NCI-H2171 treated with DMSO at 0.1 percent for 48 hours (cell line): ENCODE measurements around the gene CXCL9.
"Not testable (repeated sequence)": the region's sequence is repeated elsewhere in the genome, so short reads cannot be mapped to it uniquely, and the experiment has no call there.

Experiments used
- DNase-seq: peaks from one replicate; lab custom pipeline; 2025; lab: John Stamatoyannopoulos, UW

CXCL9 gene

GRCh38 chr4:76011700-76012387 is 4.5 kb upstream of the CXCL9 start:
- DNase-seq = no peak

DNA sequence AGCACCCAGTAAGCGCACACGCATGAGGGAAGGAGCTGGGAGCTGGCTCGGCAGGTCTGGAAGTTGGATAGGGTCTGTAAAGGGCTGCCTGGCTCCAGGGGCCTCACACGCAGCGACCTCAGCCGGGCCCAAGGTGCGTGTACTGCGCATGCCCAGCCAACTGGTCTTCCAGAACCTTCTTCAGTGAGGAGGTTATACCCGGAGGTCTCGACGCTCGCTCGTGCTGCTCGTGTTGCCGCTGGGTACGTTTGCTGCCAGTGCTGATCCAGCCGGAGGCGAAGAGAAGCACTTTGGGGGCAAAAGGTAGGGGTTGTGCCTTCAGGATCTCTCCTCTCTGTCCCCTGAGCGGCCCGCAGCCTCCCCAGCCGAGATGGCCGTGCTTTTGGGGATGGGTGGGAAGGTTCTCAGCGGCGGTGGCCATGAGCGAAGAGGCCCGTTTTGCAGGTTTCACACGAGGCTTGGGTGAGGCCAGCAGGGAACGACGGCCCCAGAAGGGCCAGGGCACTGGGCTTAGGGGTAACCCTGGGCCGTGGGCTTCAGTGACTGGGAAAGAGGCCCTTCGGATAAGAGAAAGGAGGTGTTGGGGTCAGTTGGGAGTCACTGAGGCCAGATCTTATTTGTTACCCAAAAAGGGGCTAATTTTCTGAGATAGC is 3.8 kb upstream of the CXCL9 start:
- no peak for DNase-seq

DNA sequence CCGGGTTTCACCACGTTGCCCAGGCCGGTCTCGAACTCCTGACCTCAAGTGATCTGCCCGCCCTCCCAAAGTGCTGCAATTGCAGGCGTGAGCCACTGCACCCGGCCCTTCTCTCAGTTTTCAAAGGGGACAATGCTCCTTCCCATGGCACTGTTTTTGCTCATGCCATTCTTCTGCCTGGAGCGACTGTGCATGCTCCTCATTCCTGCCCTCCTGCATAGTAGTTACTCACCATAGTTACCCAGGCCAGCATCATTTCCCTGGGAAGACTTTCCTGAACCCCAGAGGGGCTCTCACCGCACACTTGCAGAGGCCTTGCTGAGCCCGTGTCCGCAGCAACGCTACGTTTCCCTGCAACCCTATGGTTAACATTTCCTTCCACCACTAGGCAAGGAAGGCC is 3.3 kb upstream of the CXCL9 start:
- DNase-seq = no peak

DNA sequence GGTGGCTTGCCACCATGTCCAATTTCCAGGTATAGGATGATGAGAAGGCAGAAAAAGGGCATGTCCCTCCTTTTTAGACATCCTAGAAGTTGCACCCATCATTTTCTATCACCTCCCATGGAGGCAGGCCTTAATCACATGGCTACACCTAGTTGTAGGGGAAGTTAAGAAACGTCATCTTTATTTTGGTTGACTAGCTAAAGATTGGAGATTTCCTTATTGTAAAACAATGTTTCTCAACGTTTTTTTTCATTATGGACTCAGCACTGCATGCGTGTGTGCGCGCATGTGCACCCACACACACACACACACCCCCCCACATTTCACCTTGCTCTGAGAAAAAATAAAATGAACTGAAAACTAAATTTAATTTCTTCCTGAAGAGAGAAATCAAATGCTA is 2.0 kb upstream of the CXCL9 start:
- DNase-seq = no peak

DNA sequence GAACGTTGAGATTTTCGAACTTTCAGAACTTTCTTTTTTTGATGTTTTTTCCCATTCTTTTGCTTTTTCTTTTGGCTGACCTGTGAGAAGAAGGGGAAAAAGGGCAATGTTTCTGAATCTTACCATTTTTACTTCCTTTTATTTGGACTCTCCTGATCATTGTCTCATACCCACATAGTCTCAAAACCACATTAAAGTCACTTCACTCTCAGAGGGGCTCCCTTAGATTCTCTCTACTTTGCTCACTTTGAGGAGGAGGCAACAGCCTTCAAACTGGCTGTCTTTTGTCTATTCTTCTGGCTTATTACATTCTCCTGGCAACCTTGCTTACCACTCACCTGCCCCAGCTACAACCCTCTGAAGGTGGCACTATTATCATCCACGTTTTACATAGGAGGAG is 3.7 kb downstream of the CXCL9 start:
- no peak for DNase-seq

- no peak for DNase-seq
These were observed 4.3 kb downstream of the CXCL9 start for GRCh38 chr4:76003035-76003434.

- no peak for DNase-seq
These were observed 5.1 kb downstream of the CXCL9 start for GRCh38 chr4:76002176-76002575.

DNA sequence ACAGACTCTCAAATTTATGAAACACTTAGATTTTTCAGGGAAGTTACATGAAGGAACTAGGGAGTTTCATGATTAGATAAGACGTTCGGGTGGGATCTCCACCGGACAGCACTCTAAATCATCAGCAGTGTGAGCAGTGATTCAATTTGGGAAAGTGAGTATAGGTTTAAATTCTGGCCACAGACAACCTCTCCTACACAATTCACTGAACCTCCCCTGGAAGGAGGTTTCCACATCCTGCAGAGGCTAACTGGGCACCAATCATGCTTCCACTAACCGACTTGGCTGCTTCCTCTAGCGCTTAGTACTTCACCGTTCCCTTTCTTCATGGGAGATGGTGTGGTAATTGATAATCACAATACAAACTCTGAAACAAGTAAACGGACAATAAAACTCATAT is 5.6 kb downstream of the CXCL9 start:
- DNase-seq = no peak

- no peak for DNase-seq
These were observed 7.0 kb downstream of the CXCL9 start for GRCh38 chr4:76000279-76000678.

- DNase-seq = not testable (repeated sequence)
These were observed 8.7 kb downstream of the CXCL9 start for GRCh38 chr4:75998525-75999147.

GRCh38 chr4:75997946-75998345 is 9.4 kb downstream of the CXCL9 start:
- no peak for DNase-seq

DNA sequence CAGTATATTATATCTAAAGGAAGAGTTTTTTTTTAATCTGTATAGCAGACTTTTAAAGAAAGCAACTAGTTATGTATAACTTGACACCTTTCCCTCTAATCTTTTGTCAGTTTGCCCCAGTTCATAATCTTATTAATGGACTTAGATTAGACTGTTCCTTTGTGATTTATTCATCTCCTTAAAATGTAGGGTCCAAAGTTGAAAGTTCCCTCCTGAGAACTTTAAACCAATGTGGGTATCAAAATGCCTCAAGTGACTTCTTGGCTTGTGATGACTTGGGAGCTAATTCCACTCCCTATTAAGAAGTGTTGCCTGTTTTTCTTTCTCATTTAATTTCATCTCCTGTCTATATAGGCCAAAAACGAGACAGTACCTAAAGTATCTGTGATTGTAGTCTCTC is 10.2 kb downstream of the CXCL9 start:
- no peak for DNase-seq

DNA sequence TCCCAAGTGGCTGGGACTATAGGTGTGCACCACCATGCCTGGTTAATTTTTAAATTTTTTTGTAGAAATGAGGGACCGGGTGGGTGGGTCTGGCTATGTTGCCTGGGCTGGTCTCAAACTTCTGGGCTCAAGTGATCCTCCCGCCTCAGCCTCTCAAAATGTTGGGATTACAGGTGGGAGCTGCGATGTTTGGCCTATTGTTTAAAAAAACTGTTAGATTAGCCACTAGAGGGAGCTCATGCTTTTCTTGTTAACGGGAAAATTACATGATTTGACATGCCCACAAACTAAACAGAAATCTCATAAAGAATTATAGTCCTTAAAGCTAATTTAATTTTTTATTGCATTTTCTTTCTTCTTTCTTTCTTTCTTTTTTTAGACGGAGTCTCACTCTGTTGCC is 11.6 kb downstream of the CXCL9 start:
- peak; percentile 50 for DNase-seq

DNA sequence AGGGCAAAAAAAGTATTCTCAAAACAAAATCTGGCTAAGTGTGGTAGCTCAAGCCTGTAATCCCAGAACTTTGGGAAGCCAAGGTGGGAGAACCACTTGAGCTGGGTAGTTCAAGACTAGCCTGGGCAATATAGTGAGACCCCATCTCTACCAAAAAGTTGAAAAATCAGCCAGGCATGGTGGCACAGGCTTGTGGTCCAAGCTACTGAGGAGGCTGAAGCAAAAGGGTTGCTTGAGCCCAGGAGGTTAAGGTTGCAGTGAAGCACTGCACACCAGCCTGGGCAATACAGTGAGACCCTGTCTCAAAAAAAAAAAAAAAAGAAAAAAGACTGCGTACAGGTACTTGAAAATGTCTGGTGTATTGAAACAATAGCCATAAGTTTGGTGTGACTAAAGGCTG is 14.8 kb downstream of the CXCL9 start:
- DNase-seq = no peak

- no peak for DNase-seq
These were observed 17.3 kb downstream of the CXCL9 start for GRCh38 chr4:75989846-75990528.

DNA sequence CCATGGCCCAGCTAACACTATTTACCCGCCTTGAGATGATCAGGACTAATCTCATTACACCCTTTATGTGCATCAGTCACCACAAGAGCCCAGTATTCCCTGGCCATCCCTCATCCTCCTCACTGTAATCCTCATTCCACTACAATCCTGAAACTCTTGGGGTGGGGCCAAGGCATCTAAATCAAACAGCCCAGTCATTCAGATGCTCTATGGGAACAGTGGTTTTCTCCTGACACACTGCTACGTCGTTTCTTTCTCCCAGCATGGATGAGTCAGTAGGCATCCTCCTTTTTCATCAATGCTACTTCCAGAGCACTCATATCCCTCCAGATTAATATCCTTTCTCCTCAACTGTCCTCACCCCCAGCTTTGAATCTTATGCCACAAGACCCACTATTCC is 22.2 kb downstream of the CXCL9 start:
- DNase-seq = no peak

GRCh38 chr4:75980576-75980975 is 26.7 kb downstream of the CXCL9 start:
- no peak for DNase-seq

DNA sequence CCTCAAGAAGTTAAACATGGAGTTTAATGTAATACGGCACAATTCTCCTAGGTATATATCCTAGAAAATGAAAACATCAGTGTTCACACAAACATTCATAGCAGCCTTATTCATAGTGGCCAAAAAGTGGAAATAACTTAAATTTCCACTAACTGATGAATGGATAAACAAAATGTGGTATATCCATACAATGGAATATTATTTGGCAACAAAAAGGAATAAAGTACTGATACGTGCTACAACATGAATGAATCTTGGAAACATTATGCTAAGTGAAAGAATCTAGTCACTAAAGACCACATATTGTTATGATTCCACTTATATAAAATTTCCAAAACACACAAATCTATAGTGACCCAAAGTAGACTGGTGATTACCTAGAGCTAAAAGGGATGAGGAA is 31.1 kb downstream of the CXCL9 start:
- no peak for DNase-seq

- DNase-seq = no peak
These were observed 33.5 kb downstream of the CXCL9 start for GRCh38 chr4:75973766-75974165.

- no peak for DNase-seq
These were observed 39.2 kb downstream of the CXCL9 start for GRCh38 chr4:75968084-75968483.

- DNase-seq = no peak
These were observed 43.8 kb downstream of the CXCL9 start for GRCh38 chr4:75963558-75963957.

GRCh38 chr4:75962072-75962471 is 45.2 kb downstream of the CXCL9 start:
- DNase-seq = not testable (repeated sequence)

DNA sequence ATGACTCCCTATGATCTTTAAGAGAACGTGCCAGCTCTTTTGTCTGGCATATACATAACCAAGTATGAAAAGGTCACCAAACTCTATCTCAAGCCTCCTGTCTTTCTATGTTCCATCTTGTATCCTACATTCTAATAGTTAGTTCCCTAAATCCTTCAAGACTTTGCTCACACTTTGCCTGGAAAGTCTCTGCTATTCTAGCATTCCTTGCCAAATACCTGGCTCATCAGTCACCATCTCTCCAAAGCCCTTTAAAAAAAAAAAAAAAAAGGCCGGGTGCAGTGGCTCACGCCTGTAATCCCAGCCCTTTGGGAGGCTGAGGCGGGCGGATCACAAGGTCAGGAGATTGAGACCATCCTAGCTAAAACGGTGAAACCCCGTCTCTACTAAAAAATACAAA is 48.8 kb downstream of the CXCL9 start:
- DNase-seq = not testable (repeated sequence)
